ENCODE measurements around the gene GYPC. TPM values are rescaled to one million over a fixed set of nuclear protein-coding genes. Genes with fewer than 3 reads are reported as not detected.

Gene GYPC
- total and polyA plus RNA-seq, 4 donors = 8.7 to 419 (median 12.3) TPM

GRCh38 chr2:126623000-126623399 lies 33.0 kb upstream of the GYPC start:
- H3K27ac ChIP-seq (ENCODE audit: low read depth in 1 of 2, low read length in 2 of 2) = no peak overlapping the region
- no peaks in the 10 kb centered on the region for H3K36me3 ChIP-seq (ENCODE audit: control insufficient read depth in 4 of 4, insufficient read depth in 3 of 4, low read depth in 1 of 4, low read length in 3 of 4)
- TF ChIP-seq TAF1 (conservative IDR thresholded peaks at IDR 0.05) = no peak
- TF ChIP-seq HNF4G (IDR thresholded peaks at IDR 0.05) = no peak
- no peak for TF ChIP-seq FOXA1 (IDR thresholded peaks at IDR 0.05)
- TF ChIP-seq MAX (IDR thresholded peaks at IDR 0.05) = no peak
- TF ChIP-seq GABPA (IDR thresholded peaks at IDR 0.05 in 1 of 2, conservative IDR thresholded peaks at IDR 0.05 in 1 of 2) = no peak
- TF ChIP-seq EGR1 (IDR thresholded peaks at IDR 0.05; ENCODE audit: low read depth in 2 of 2) = no peak
- TF ChIP-seq HNF4A (conservative IDR thresholded peaks at IDR 0.05) = no peak
- no peak for TF ChIP-seq RAD21 (IDR thresholded peaks at IDR 0.05)
- TF ChIP-seq YY1 (IDR thresholded peaks at IDR 0.05) = no peak
- TF ChIP-seq, protein P1, sequence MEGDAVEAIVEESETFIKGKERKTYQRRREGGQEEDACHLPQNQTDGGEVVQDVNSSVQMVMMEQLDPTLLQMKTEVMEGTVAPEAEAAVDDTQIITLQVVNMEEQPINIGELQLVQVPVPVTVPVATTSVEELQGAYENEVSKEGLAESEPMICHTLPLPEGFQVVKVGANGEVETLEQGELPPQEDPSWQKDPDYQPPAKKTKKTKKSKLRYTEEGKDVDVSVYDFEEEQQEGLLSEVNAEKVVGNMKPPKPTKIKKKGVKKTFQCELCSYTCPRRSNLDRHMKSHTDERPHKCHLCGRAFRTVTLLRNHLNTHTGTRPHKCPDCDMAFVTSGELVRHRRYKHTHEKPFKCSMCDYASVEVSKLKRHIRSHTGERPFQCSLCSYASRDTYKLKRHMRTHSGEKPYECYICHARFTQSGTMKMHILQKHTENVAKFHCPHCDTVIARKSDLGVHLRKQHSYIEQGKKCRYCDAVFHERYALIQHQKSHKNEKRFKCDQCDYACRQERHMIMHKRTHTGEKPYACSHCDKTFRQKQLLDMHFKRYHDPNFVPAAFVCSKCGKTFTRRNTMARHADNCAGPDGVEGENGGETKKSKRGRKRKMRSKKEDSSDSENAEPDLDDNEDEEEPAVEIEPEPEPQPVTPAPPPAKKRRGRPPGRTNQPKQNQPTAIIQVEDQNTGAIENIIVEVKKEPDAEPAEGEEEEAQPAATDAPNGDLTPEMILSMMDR (IDR thresholded peaks at IDR 0.05; ENCODE audit: low read depth, low read length, missing input control) = no peak
- no peak for TF ChIP-seq RXRA (IDR thresholded peaks at IDR 0.05)
- TF ChIP-seq, protein P2, sequence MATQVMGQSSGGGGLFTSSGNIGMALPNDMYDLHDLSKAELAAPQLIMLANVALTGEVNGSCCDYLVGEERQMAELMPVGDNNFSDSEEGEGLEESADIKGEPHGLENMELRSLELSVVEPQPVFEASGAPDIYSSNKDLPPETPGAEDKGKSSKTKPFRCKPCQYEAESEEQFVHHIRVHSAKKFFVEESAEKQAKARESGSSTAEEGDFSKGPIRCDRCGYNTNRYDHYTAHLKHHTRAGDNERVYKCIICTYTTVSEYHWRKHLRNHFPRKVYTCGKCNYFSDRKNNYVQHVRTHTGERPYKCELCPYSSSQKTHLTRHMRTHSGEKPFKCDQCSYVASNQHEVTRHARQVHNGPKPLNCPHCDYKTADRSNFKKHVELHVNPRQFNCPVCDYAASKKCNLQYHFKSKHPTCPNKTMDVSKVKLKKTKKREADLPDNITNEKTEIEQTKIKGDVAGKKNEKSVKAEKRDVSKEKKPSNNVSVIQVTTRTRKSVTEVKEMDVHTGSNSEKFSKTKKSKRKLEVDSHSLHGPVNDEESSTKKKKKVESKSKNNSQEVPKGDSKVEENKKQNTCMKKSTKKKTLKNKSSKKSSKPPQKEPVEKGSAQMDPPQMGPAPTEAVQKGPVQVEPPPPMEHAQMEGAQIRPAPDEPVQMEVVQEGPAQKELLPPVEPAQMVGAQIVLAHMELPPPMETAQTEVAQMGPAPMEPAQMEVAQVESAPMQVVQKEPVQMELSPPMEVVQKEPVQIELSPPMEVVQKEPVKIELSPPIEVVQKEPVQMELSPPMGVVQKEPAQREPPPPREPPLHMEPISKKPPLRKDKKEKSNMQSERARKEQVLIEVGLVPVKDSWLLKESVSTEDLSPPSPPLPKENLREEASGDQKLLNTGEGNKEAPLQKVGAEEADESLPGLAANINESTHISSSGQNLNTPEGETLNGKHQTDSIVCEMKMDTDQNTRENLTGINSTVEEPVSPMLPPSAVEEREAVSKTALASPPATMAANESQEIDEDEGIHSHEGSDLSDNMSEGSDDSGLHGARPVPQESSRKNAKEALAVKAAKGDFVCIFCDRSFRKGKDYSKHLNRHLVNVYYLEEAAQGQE (IDR thresholded peaks at IDR 0.05) = no peak
- TF ChIP-seq JUND (IDR thresholded peaks at IDR 0.05) = no peak
- TF ChIP-seq, protein P3, sequence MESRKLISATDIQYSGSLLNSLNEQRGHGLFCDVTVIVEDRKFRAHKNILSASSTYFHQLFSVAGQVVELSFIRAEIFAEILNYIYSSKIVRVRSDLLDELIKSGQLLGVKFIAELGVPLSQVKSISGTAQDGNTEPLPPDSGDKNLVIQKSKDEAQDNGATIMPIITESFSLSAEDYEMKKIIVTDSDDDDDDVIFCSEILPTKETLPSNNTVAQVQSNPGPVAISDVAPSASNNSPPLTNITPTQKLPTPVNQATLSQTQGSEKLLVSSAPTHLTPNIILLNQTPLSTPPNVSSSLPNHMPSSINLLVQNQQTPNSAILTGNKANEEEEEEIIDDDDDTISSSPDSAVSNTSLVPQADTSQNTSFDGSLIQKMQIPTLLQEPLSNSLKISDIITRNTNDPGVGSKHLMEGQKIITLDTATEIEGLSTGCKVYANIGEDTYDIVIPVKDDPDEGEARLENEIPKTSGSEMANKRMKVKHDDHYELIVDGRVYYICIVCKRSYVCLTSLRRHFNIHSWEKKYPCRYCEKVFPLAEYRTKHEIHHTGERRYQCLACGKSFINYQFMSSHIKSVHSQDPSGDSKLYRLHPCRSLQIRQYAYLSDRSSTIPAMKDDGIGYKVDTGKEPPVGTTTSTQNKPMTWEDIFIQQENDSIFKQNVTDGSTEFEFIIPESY (IDR thresholded peaks at IDR 0.05) = no peak
- no peak for TF ChIP-seq ATF3 (IDR thresholded peaks at IDR 0.05)
- no peak for TF ChIP-seq SP1 (IDR thresholded peaks at IDR 0.05)
- TF ChIP-seq FOXA2 (IDR thresholded peaks at IDR 0.05) = no peak
- no peak for TF ChIP-seq NR2F2 (IDR thresholded peaks at IDR 0.05)
- H3K27me3 ChIP-seq (ENCODE audit: control insufficient read depth in 4 of 4, insufficient read depth in 4 of 4, low read length in 3 of 4) = no peaks in the 10 kb centered on the region
- H3K4me3 ChIP-seq (ENCODE audit: low read depth in 1 of 3, low read length in 3 of 3) = no peak overlapping the region
- peaks cover 5 to 21% (median 16%) of the 10 kb centered on the region in 4 donors for H3K9me3 ChIP-seq (ENCODE audit: control insufficient read depth in 4 of 4, low read length in 3 of 4)
- 70% methylated on average over 3 of the region's 3 CpGs for WGBS
- no peak for DNase-seq (ENCODE audit: low spot score)
- no peaks in the 10 kb centered on the region for H3K4me1 ChIP-seq (ENCODE audit: control insufficient read depth in 4 of 4, insufficient read depth in 4 of 4, low read length in 3 of 4)
- no peak overlapping the region for H3K9ac ChIP-seq (ENCODE audit: low read depth in 1 of 2, low read length in 2 of 2)

All from liver (tissue), 9 donors.